GM12891 (cell line): ENCODE measurements around the gene ACOT4.

ENCODE experiments used
- PAX5 ChIP-seq: IDR thresholded peaks from 2 replicates; pipeline ENCODE4 v1.6.1; 2011; ENCODE audit warnings: low read length, moderate library complexity, mild to moderate bottlenecking; ENCODE audit not compliant: insufficient read depth, severe bottlenecking
- POLR2A ChIP-seq: IDR thresholded peaks from 2 replicates; pipeline ENCODE4 v1.6.1; 2011; ENCODE audit warnings: low read depth, low read length, control low read depth
- POLR2AphosphoS5 ChIP-seq: IDR thresholded peaks from 2 replicates; pipeline ENCODE4 v1.6.1; 2011; ENCODE audit warnings: low read depth, low read length, control low read depth
- SPI1 ChIP-seq: IDR thresholded peaks from 2 replicates; pipeline ENCODE4 v1.6.1; 2011; ENCODE audit warnings: low read depth, low read length, control low read depth
- TAF1 ChIP-seq: IDR thresholded peaks from 2 replicates; pipeline ENCODE4 v1.6.1; 2011; ENCODE audit warnings: low read depth, low read length, control low read depth

GRCh38 chr14:73625706-73626105, 34.0 kb downstream of the ACOT4 start:
- TF ChIP-seq SPI1 = no peak
- TF ChIP-seq POLR2A = no peak
- no peak for TF ChIP-seq POLR2AphosphoS5
- no peak for TF ChIP-seq TAF1
- TF ChIP-seq PAX5 = no peak
